H9 (cell line): ENCODE measurements around the gene CLCN3. TPM values are rescaled to one million over a fixed set of nuclear protein-coding genes. Genes with fewer than 3 reads are reported as not detected.
A peak's percentile ranks its signal among the peaks of the same experiment; 100 is the strongest.

ENCODE experiments used
- DNase-seq: peaks from one replicate; pipeline ENCODE4 v3.0.0-alpha.2; 2017
- H2AFZ ChIP-seq: one replicate; pipeline ENCODE4 v1.6.1; 2013; ENCODE audit warnings: mild to moderate bottlenecking, low read length, control low read depth, moderate library complexity
- H2AK5ac ChIP-seq: 2 replicates; pipeline ENCODE4 v1.6.1; 2013; ENCODE audit warnings: low read length, control low read depth, mixed read lengths; ENCODE audit not compliant: insufficient read length
- H2BK120ac ChIP-seq: one replicate; pipeline ENCODE4 v1.6.1; 2013; ENCODE audit warnings: low read depth, mild to moderate bottlenecking, low read length, control low read depth, inconsistent platforms; ENCODE audit not compliant: poor library complexity, severe bottlenecking
- H2BK12ac ChIP-seq: 2 replicates; pipeline ENCODE4 v1.6.1; 2013; ENCODE audit warnings: low read length, control low read depth, mixed read lengths, low read depth; ENCODE audit not compliant: insufficient read length
- H2BK15ac ChIP-seq: 2 replicates; pipeline ENCODE4 v1.6.1; 2013; ENCODE audit warnings: low read depth, low read length, control low read depth
- H2BK20ac ChIP-seq: one replicate; pipeline ENCODE4 v1.6.1; 2013; ENCODE audit warnings: low read depth, mild to moderate bottlenecking, low read length, control low read depth, inconsistent platforms; ENCODE audit not compliant: poor library complexity, severe bottlenecking
- H2BK5ac ChIP-seq: 2 replicates; pipeline ENCODE4 v1.6.1; 2013; ENCODE audit warnings: low read length, control low read depth, mixed read lengths; ENCODE audit not compliant: insufficient read length
- H3K14ac ChIP-seq: 2 replicates; pipeline ENCODE4 v1.6.1; 2013; ENCODE audit warnings: low read length, control low read depth; ENCODE audit not compliant: insufficient read depth
- H3K18ac ChIP-seq: 2 replicates; pipeline ENCODE4 v1.6.1; 2013; ENCODE audit warnings: low read depth, mild to moderate bottlenecking, mixed read lengths, low read length, control low read depth; ENCODE audit not compliant: insufficient read length
- H3K23ac ChIP-seq: 2 replicates; pipeline ENCODE4 v1.6.1; 2013; ENCODE audit warnings: low read length, control low read depth, mixed read lengths, low read depth; ENCODE audit not compliant: insufficient read length
- H3K23me2 ChIP-seq: 2 replicates; pipeline ENCODE4 v1.6.1; 2013; ENCODE audit warnings: low read depth, mild to moderate bottlenecking, mixed read lengths, low read length, control low read depth; ENCODE audit not compliant: insufficient read length, poor library complexity, severe bottlenecking
- H3K27ac ChIP-seq: 2 replicates; pipeline ENCODE4 v1.5.1; 2013; ENCODE audit warnings: low read length, control low read depth, mixed read lengths, low read depth; ENCODE audit not compliant: insufficient read length
- H3K27me3 ChIP-seq: 2 replicates; pipeline ENCODE4 v1.6.1; 2013; ENCODE audit warnings: low read length, control low read depth, inconsistent platforms; ENCODE audit not compliant: insufficient read depth
- H3K4ac ChIP-seq: 2 replicates; pipeline ENCODE4 v1.6.1; 2013; ENCODE audit warnings: low read depth, mild to moderate bottlenecking, control low read depth, inconsistent platforms, low read length, moderate library complexity
- H3K4me1 ChIP-seq: 2 replicates; pipeline ENCODE4 v1.6.1; 2013; ENCODE audit warnings: low read length, control low read depth, inconsistent platforms; ENCODE audit not compliant: insufficient read depth
- H3K4me2 ChIP-seq: 2 replicates; pipeline ENCODE4 v1.6.1; 2013; ENCODE audit warnings: low read length, control low read depth, mixed read lengths; ENCODE audit not compliant: insufficient read length, insufficient read depth
- H3K56ac ChIP-seq: 2 replicates; pipeline ENCODE4 v1.6.1; 2013; ENCODE audit warnings: low read depth, mild to moderate bottlenecking, mixed read lengths, low read length, control low read depth; ENCODE audit not compliant: insufficient read length
- H3K79me1 ChIP-seq: 2 replicates; pipeline ENCODE4 v1.6.1; 2013; ENCODE audit warnings: low read depth, mild to moderate bottlenecking, moderate library complexity, low read length, control low read depth, inconsistent platforms; ENCODE audit not compliant: insufficient read depth, poor library complexity, severe bottlenecking
- H3K79me2 ChIP-seq: 2 replicates; pipeline ENCODE4 v1.6.1; 2013; ENCODE audit warnings: low read length, control low read depth, inconsistent platforms; ENCODE audit not compliant: insufficient read depth
- H3K9ac ChIP-seq: 2 replicates; pipeline ENCODE4 v1.6.1; 2013; ENCODE audit warnings: low read length, control low read depth, mixed read lengths; ENCODE audit not compliant: insufficient read length; ENCODE audit errors: extremely low read depth
- H3K9me3 ChIP-seq: one replicate; pipeline ENCODE4 v1.6.1; 2013; ENCODE audit warnings: low read depth, low read length, inconsistent platforms; ENCODE audit not compliant: control insufficient read depth
- H3T11ph ChIP-seq: one replicate; pipeline ENCODE4 v1.6.1; 2013; ENCODE audit warnings: mild to moderate bottlenecking, low read length, control low read depth, inconsistent platforms
- H4K20me1 ChIP-seq: one replicate; pipeline ENCODE4 v1.6.1; 2013; ENCODE audit not compliant: control insufficient read depth, insufficient read length, insufficient read depth
- H4K5ac ChIP-seq: 2 replicates; pipeline ENCODE4 v1.6.1; 2013; ENCODE audit warnings: low read depth, mild to moderate bottlenecking, mixed read lengths, low read length, control low read depth; ENCODE audit not compliant: insufficient read length
- H4K8ac ChIP-seq: replicated peaks from 2 replicates; pipeline ENCODE4 v1.6.1; 2013; ENCODE audit warnings: low read length, control low read depth, mixed read lengths, low read depth; ENCODE audit not compliant: insufficient read length
- H4K91ac ChIP-seq: 2 replicates; pipeline ENCODE4 v1.6.1; 2013; ENCODE audit warnings: low read depth, mild to moderate bottlenecking, moderate library complexity, mixed read lengths, low read length, control low read depth; ENCODE audit not compliant: insufficient read length
- H3K27ac Mint-ChIP-seq, 3 experiments: 2 replicates in 2 of 3; 3 replicates in 1 of 3; pipeline ENCODE4 v1.8.0; 2020 to 2021; ENCODE audit warnings: mixed read lengths in 3 of 3, mild to moderate bottlenecking in 1 of 3, moderate library complexity in 1 of 3
- H3K27me3 Mint-ChIP-seq: 2 replicates; pipeline ENCODE4 v1.8.0; 2021; ENCODE audit warnings: low read depth, mild to moderate bottlenecking, moderate library complexity, mixed read lengths
- H3K36me3 Mint-ChIP-seq, 3 experiments: 2 replicates in 2 of 3; 3 replicates in 1 of 3; pipeline ENCODE4 v1.8.0; 2020 to 2021; ENCODE audit warnings: low read depth in 3 of 3, mixed read lengths in 3 of 3; ENCODE audit not compliant: insufficient read depth in 1 of 3
- H3K4me1 Mint-ChIP-seq, 2 experiments: 2 replicates each; pipeline ENCODE4 v1.8.0; 2020; ENCODE audit warnings: mixed read lengths in 2 of 2
- H3K4me3 Mint-ChIP-seq, 2 experiments: 2 replicates in 1 of 2; 3 replicates in 1 of 2; pipeline ENCODE4 v1.8.0; 2020 to 2021; ENCODE audit warnings: mild to moderate bottlenecking in 2 of 2, mixed read lengths in 2 of 2, moderate library complexity in 1 of 2
- H3K9me3 Mint-ChIP-seq, 2 experiments: 2 replicates in 1 of 2; 3 replicates in 1 of 2; pipeline ENCODE4 v1.8.0; 2020; ENCODE audit warnings: mild to moderate bottlenecking in 2 of 2, mixed read lengths in 2 of 2, moderate library complexity in 1 of 2
- WGBS: extraction: QIAGEN DNeasy Blood & Tissue Kit; methylation state at CpG from one replicate; pipeline ENCODE4 v1.1.7; 2013; ENCODE audit warnings: missing lambda C conversion rate, low lambda C conversion rate, mixed read lengths; ENCODE audit not compliant: insufficient read length; ENCODE audit errors: extremely low coverage; 5-methylcytosine and 5-hydroxymethylcytosine counted together
- total RNA-seq: library from RNA; stranded (reverse); gene quantifications from 2 replicates; pipeline ENCODE4 v1.2.1, GENCODE V29; 2021
- TF ChIP-seq, protein P1 (sequence below): fragments of 200-600 bp; sonication (generic); conservative IDR thresholded peaks from 3 replicates; pipeline ENCODE4 v1.8.0; 2021; ENCODE audit warnings: antibody characterized with exemption, mild to moderate bottlenecking

CLCN3 gene
- total RNA-seq, 1 experiment from 2014 or later = 25.7 TPM

DNA sequence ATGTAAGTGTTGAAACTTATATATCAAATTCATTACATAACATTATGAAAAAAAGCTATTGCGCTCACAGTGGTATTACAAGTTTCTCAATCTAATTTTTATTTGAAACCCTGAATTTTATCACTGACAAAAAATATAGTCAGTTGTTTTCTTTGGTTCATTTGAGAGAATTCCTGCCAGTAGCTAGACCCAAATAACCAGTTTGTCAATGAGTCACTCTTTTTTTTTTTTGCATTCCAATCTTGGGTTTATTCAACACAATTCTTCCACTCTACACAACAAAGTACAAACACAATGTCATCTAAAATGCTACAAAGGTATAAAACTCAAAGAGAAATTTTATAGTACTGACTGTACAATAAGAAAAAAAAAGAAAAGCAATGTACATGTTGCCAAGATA, 124.2 kb downstream of the CLCN3 start:
- H3K27me3 Mint-ChIP-seq = no peaks in the 10 kb centered on the region

More for the DNA sequence above, 124.2 kb downstream of the CLCN3 start:
- Histone ChIP-seq H2AFZ (no peak overlapping the region), H2BK15ac (no peak overlapping the region), H2AK5ac (no peak overlapping the region), H3K27me3 (no peaks in the 10 kb centered on the region), H2BK120ac (no peak overlapping the region), H3K18ac (no peak overlapping the region), H3K14ac (no peak overlapping the region), H3K4ac (no peak overlapping the region), H4K91ac (no peak overlapping the region), H2BK20ac (no peak overlapping the region), H4K20me1 (no peaks in the 10 kb centered on the region), H3K4me1 (no peaks in the 10 kb centered on the region), H3K27ac (no peak overlapping the region), H3K23ac (no peak overlapping the region), H3K9ac (no peak overlapping the region), H3T11ph (no peak overlapping the region), H4K5ac (no peak overlapping the region), H3K56ac (no peak overlapping the region), H3K23me2 (no peaks in the 10 kb centered on the region), H3K79me2 (no peaks in the 10 kb centered on the region), H3K79me1 (no peaks in the 10 kb centered on the region), H3K9me3 (no peaks in the 10 kb centered on the region), H2BK5ac (no peak overlapping the region), H4K8ac (no peak overlapping the region), H3K4me2 (no peak overlapping the region), H2BK12ac (no peak overlapping the region)
- Mint-ChIP-seq H3K4me3 (no peak overlapping the region), H3K36me3 (peaks cover 0 to 17% (median under 1%) of the 10 kb centered on the region in 3 experiments; a peak in 5 of 7 replicates), H3K9me3 (no peaks in the 10 kb centered on the region), H3K27ac (peak overlapping the region in 2 of 3 experiments; percentile 32 to 76; a peak in 1 of 7 replicates), H3K4me1 (no peaks in the 10 kb centered on the region)
- no peak for DNase-seq
- TF ChIP-seq, protein P1, sequence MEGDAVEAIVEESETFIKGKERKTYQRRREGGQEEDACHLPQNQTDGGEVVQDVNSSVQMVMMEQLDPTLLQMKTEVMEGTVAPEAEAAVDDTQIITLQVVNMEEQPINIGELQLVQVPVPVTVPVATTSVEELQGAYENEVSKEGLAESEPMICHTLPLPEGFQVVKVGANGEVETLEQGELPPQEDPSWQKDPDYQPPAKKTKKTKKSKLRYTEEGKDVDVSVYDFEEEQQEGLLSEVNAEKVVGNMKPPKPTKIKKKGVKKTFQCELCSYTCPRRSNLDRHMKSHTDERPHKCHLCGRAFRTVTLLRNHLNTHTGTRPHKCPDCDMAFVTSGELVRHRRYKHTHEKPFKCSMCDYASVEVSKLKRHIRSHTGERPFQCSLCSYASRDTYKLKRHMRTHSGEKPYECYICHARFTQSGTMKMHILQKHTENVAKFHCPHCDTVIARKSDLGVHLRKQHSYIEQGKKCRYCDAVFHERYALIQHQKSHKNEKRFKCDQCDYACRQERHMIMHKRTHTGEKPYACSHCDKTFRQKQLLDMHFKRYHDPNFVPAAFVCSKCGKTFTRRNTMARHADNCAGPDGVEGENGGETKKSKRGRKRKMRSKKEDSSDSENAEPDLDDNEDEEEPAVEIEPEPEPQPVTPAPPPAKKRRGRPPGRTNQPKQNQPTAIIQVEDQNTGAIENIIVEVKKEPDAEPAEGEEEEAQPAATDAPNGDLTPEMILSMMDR = no peak
- WGBS = no CpG with 5 or more reads among the region's 1 CpG
